Spleen (tissue), 7 donors: ENCODE data around the gene CLCN3.

Source experiments
- CTCF ChIP-seq, 11 experiments: fragments of 200-600 bp in 7 of 11; fragments of 450-650 bp in 4 of 11; sonication (generic) in 4 of 11; IDR thresholded peaks in 8 of 11; conservative IDR thresholded peaks in 3 of 11; 1 replicate in 7 of 11; 2 replicates in 4 of 11; pipeline versions ENCODE4 v1.4.0 to v1.8.0; 2016 to 2021; ENCODE audit warnings: antibody characterized with exemption in 11 of 11, inconsistent platforms in 4 of 11, mild to moderate bottlenecking in 1 of 11
- POLR2AphosphoS5 ChIP-seq, 3 donors: sonication (generic); formaldehyde crosslinking; IDR thresholded peaks; one replicate each; pipeline ENCODE4 v1.5.1; 2017; ENCODE audit warnings: antibody characterized with exemption in 3 of 3
- donor health status: DM: no; HTN: no; CAD: no; lungs with moderate emphysema.
- donor health status: DM: no; HTN: no; CAD: no.
- donor health status: DM: no; HTN: no; CAD: no.

GRCh38 chr4:169768385-169768784 is 148.0 kb downstream of the CLCN3 start:
- no peak for TF ChIP-seq POLR2AphosphoS5 (IDR thresholded peaks at IDR 0.05)
- no peak for TF ChIP-seq CTCF (IDR thresholded peaks at IDR 0.05 in 8 of 11, conservative IDR thresholded peaks at IDR 0.05 in 3 of 11)
